H1 (cell line): ENCODE data around the gene PJA1. TPM values are rescaled to one million over a fixed set of nuclear protein-coding genes. Genes with fewer than 3 reads are reported as not detected.

Experiments
- CTCF ChIA-PET: fragments of 300-600 bp; sonication (Branson Sonifier 250); formaldehyde crosslinking; loops from one replicate; lab custom pipeline; 2021; ENCODE audit not compliant: partially characterized antibody; lab: Charles Lee
- POLR2A ChIA-PET: fragments of 300-600 bp; sonication (Branson Sonifier 250); formaldehyde crosslinking; loops from one replicate; lab custom pipeline; 2021; ENCODE audit warnings: inconsistent platforms; ENCODE audit not compliant: partially characterized antibody; lab: Charles Lee
- DNase-seq, 2 experiments: peaks; one replicate each; pipeline versions ENCODE4 v3.0.0 to v3.0.0-alpha.2; 2010 to 2022; ENCODE audit warnings: low spot score in 2 of 2, low read depth in 1 of 2, mixed read lengths in 1 of 2
- FAIRE-seq: peaks from 2 replicates; lab custom pipeline; 2011; peaks lifted over from hg19 to GRCh38; lab: Jason Lieb, UNC
- H2AFZ ChIP-seq: 2 replicates; pipeline ENCODE4 v1.8.1; 2012; ENCODE audit warnings: low read length, inconsistent platforms
- H2AK5ac ChIP-seq: 2 replicates; pipeline ENCODE4 v1.6.1; 2013; ENCODE audit warnings: low read depth, low read length
- H2BK120ac ChIP-seq: replicated peaks from 2 replicates; pipeline ENCODE3; 2013; ENCODE audit warnings: low read depth, low read length, inconsistent platforms
- H2BK12ac ChIP-seq: 2 replicates; pipeline ENCODE4 v1.6.1; 2013; ENCODE audit warnings: low read depth, low read length
- H2BK15ac ChIP-seq: 2 replicates; pipeline ENCODE4 v1.6.1; 2013; ENCODE audit warnings: low read length
- H2BK20ac ChIP-seq: 2 replicates; pipeline ENCODE4 v1.6.1; 2013; ENCODE audit warnings: low read length
- H2BK5ac ChIP-seq: 2 replicates; pipeline ENCODE4 v1.6.1; 2013; ENCODE audit warnings: low read depth, low read length
- H3K14ac ChIP-seq: 2 replicates; pipeline ENCODE4 v1.6.1; 2013; ENCODE audit warnings: inconsistent platforms; ENCODE audit not compliant: insufficient read length
- H3K18ac ChIP-seq: 2 replicates; pipeline ENCODE4 v1.6.1; 2013; ENCODE audit warnings: low read length; ENCODE audit errors: extremely low read depth
- H3K23ac ChIP-seq: 2 replicates; pipeline ENCODE4 v1.6.1; 2013; ENCODE audit warnings: inconsistent platforms; ENCODE audit not compliant: insufficient read length
- H3K23me2 ChIP-seq: 2 replicates; pipeline ENCODE4 v1.6.1; 2013; ENCODE audit warnings: low read depth, low read length
- H3K27ac ChIP-seq: 2 replicates; pipeline ENCODE4 v1.6.1; 2011; ENCODE audit warnings: low read depth, low read length, inconsistent platforms
- H3K27me3 ChIP-seq, 4 experiments: replicated peaks in 1 of 4; 1 replicate in 1 of 4; 2 replicates in 3 of 4; pipeline versions ENCODE4 v1.6.1 to v1.8.1; 2011 to 2013; ENCODE audit warnings: low read length in 3 of 4, mild to moderate bottlenecking in 3 of 4, inconsistent platforms in 2 of 4, mixed read lengths in 2 of 4, moderate library complexity in 1 of 4; ENCODE audit not compliant: control insufficient read depth in 3 of 4, insufficient read depth in 3 of 4; ENCODE audit errors: extremely low read depth in 1 of 4
- H3K36me3 ChIP-seq, 4 experiments: 2 replicates each; pipeline versions ENCODE4 v1.6.1 to v1.8.1; 2011 to 2013; ENCODE audit warnings: mild to moderate bottlenecking in 4 of 4, low read length in 3 of 4, moderate library complexity in 2 of 4, control low read depth in 1 of 4, inconsistent platforms in 1 of 4; ENCODE audit not compliant: insufficient read depth in 4 of 4, control insufficient read depth in 2 of 4
- H3K4ac ChIP-seq: replicated peaks from 2 replicates; pipeline ENCODE3; 2013; ENCODE audit warnings: low read length, low read depth, mixed read lengths, inconsistent platforms; ENCODE audit not compliant: insufficient read length
- H3K4me1 ChIP-seq, 4 experiments: replicated peaks in 1 of 4; 1 replicate in 1 of 4; 2 replicates in 3 of 4; pipeline versions ENCODE4 v1.6.1 to v1.8.1; 2011 to 2013; ENCODE audit warnings: low read length in 3 of 4, inconsistent platforms in 2 of 4, mixed read lengths in 1 of 4; ENCODE audit not compliant: insufficient read depth in 4 of 4, control insufficient read depth in 3 of 4
- H3K4me2 ChIP-seq, 2 experiments: 2 replicates each; pipeline versions ENCODE4 v1.6.1 to v1.8.1; 2011 to 2013; ENCODE audit warnings: low read depth in 2 of 2, low read length in 2 of 2, control low read depth in 1 of 2, inconsistent platforms in 1 of 2, mild to moderate bottlenecking in 1 of 2; ENCODE audit not compliant: insufficient read depth in 1 of 2
- H3K4me3 ChIP-seq, 4 experiments: fragments of 200-600, 300-600 bp in 1 of 4; sonication (generic), shearing (Covaris generic), sonication (Bioruptor Twin) in 1 of 4; 2 replicates each; pipeline versions ENCODE4 v1.5.1 to v1.8.1; 2011 to 2016; ENCODE audit warnings: low read length in 4 of 4, low read depth in 3 of 4, control low read depth in 2 of 4, inconsistent platforms in 2 of 4, mild to moderate bottlenecking in 2 of 4, mixed read lengths in 1 of 4, moderate library complexity in 1 of 4; ENCODE audit not compliant: insufficient read depth in 2 of 4; ENCODE audit errors: extremely low read depth in 1 of 4
- H3K56ac ChIP-seq: replicated peaks from 2 replicates; pipeline ENCODE3; 2013; ENCODE audit warnings: low read depth, mild to moderate bottlenecking, mixed read lengths, low read length, inconsistent platforms; ENCODE audit not compliant: insufficient read length
- H3K79me1 ChIP-seq: 2 replicates; pipeline ENCODE4 v1.6.1; 2013; ENCODE audit warnings: low read depth, low read length, control low read depth
- H3K79me2 ChIP-seq, 2 experiments: 2 replicates each; pipeline versions ENCODE4 v1.6.1 to v1.8.1; 2012 to 2013; ENCODE audit warnings: low read length in 2 of 2, mild to moderate bottlenecking in 2 of 2, inconsistent platforms in 1 of 2; ENCODE audit not compliant: insufficient read depth in 2 of 2, control insufficient read depth in 1 of 2
- H3K9ac ChIP-seq, 4 experiments: replicated peaks in 1 of 4; 1 replicate in 1 of 4; 2 replicates in 3 of 4; pipeline versions ENCODE4 v1.6.1 to v1.8.1; 2011 to 2013; ENCODE audit warnings: low read depth in 3 of 4, low read length in 3 of 4, control low read depth in 2 of 4, mild to moderate bottlenecking in 2 of 4, moderate library complexity in 2 of 4, inconsistent platforms in 1 of 4; ENCODE audit errors: extremely low read depth in 1 of 4
- H3K9me3 ChIP-seq, 2 experiments: 2 replicates each; pipeline versions ENCODE4 v1.6.1 to v1.8.1; 2012 to 2013; ENCODE audit warnings: mild to moderate bottlenecking in 2 of 2, moderate library complexity in 2 of 2, control low read depth in 1 of 2, inconsistent platforms in 1 of 2, low read depth in 1 of 2, low read length in 1 of 2, mixed read lengths in 1 of 2; ENCODE audit not compliant: insufficient read depth in 2 of 2
- H4K20me1 ChIP-seq, 2 experiments: replicated peaks in 1 of 2; 2 replicates each; pipeline versions ENCODE3 to v1.8.1; 2011 to 2013; ENCODE audit warnings: inconsistent platforms in 2 of 2, low read length in 2 of 2, mild to moderate bottlenecking in 1 of 2; ENCODE audit not compliant: insufficient read depth in 2 of 2, control insufficient read depth in 1 of 2
- H4K5ac ChIP-seq: 2 replicates; pipeline ENCODE4 v1.6.1; 2013; ENCODE audit warnings: low read length, low read depth, mixed read lengths, inconsistent platforms; ENCODE audit not compliant: insufficient read length
- H4K8ac ChIP-seq: 2 replicates; pipeline ENCODE4 v1.8.0; 2013; ENCODE audit warnings: mild to moderate bottlenecking, moderate library complexity, low read length, inconsistent platforms; ENCODE audit not compliant: insufficient read depth; ENCODE audit errors: extremely low read depth
- H4K91ac ChIP-seq: replicated peaks from 2 replicates; pipeline ENCODE3; 2013; ENCODE audit warnings: low read length, mixed read lengths, inconsistent platforms; ENCODE audit not compliant: insufficient read length
- BACH1 ChIP-seq: IDR thresholded peaks from 2 replicates; pipeline ENCODE4 v1.6.1; 2012; ENCODE audit warnings: low read length, improper control_type of control experiment
- EGR1 ChIP-seq: IDR thresholded peaks from 2 replicates; pipeline ENCODE4 v1.6.1; 2011; ENCODE audit warnings: low read depth, low read length, borderline replicate concordance
- GABPA ChIP-seq: IDR thresholded peaks from 2 replicates; pipeline ENCODE4 v1.6.1; 2011; ENCODE audit warnings: mild to moderate bottlenecking, low read length, moderate library complexity, borderline replicate concordance; ENCODE audit not compliant: insufficient read depth
- HDAC2 ChIP-seq, 2 experiments: fragments of 300-600 bp in 1 of 2; sonication (generic) in 1 of 2; IDR thresholded peaks; 2 replicates each; pipeline ENCODE4 v1.6.1; 2011 to 2012; ENCODE audit warnings: low read depth in 2 of 2, low read length in 2 of 2, mild to moderate bottlenecking in 2 of 2, moderate library complexity in 2 of 2, borderline replicate concordance in 1 of 2, inconsistent platforms in 1 of 2
- MAFK ChIP-seq: IDR thresholded peaks from 2 replicates; pipeline ENCODE4 v1.6.1; 2012; ENCODE audit warnings: low read depth, mild to moderate bottlenecking, improper control_type of control experiment, low read length
- POU5F1 ChIP-seq: IDR thresholded peaks from 2 replicates; pipeline ENCODE4 v1.6.1; 2011; ENCODE audit warnings: low read depth, mild to moderate bottlenecking, low read length, moderate library complexity
- RXRA ChIP-seq: IDR thresholded peaks from 2 replicates; pipeline ENCODE4 v1.6.1; 2011; ENCODE audit warnings: low read depth, mild to moderate bottlenecking, low read length, moderate library complexity; ENCODE audit not compliant: insufficient read depth
- SAP30 ChIP-seq: fragments of 300-600 bp; sonication (generic); IDR thresholded peaks from 2 replicates; pipeline ENCODE4 v1.7.1; 2012; ENCODE audit warnings: low read length, moderate library complexity, mild to moderate bottlenecking, inconsistent platforms; ENCODE audit not compliant: insufficient read depth, insufficient replicate concordance
- SIRT6 ChIP-seq: IDR thresholded peaks from one replicate; pipeline ENCODE4 v1.7.1; 2012; ENCODE audit warnings: low read length, inconsistent platforms
- SIX5 ChIP-seq: IDR thresholded peaks from 2 replicates; pipeline ENCODE4 v1.6.1; 2011; ENCODE audit warnings: mild to moderate bottlenecking, low read depth, low read length
- SP4 ChIP-seq: IDR thresholded peaks from 2 replicates; pipeline ENCODE4 v1.6.1; 2012; ENCODE audit warnings: low read length, inconsistent platforms
- SRF ChIP-seq: IDR thresholded peaks from 2 replicates; pipeline ENCODE4 v1.6.1; 2011; ENCODE audit warnings: mild to moderate bottlenecking, low read depth, low read length, moderate library complexity
- TAF1 ChIP-seq: IDR thresholded peaks from 2 replicates; pipeline ENCODE4 v1.6.1; 2011; ENCODE audit warnings: mild to moderate bottlenecking, low read depth, low read length
- TEAD4 ChIP-seq: IDR thresholded peaks from 2 replicates; pipeline ENCODE4 v1.6.1; 2012; ENCODE audit warnings: low read depth, low read length, inconsistent platforms, mixed read lengths
- YY1 ChIP-seq: IDR thresholded peaks from 2 replicates; pipeline ENCODE4 v1.6.1; 2011; ENCODE audit warnings: low read depth, mild to moderate bottlenecking, low read length
- ZNF274 ChIP-seq: IDR thresholded peaks from 2 replicates; pipeline ENCODE4 v1.7.0; 2012; ENCODE audit warnings: low read length, borderline replicate concordance; ENCODE audit errors: extremely low read depth
- polyA plus RNA-seq, 7 experiments: library from polyadenylated mRNA; depleted of rRNA in 3 of 7; stranded (reverse) in 5 of 7; unstranded in 2 of 7; fragments of >200 nt in 5 of 7; fragments of 200-250 nt in 2 of 7; gene quantifications; 1 replicate in 5 of 7; 2 replicates in 1 of 7; 4 replicates in 1 of 7; pipeline versions ENCODE4 v1.2.1 to v1.2.3, GENCODE V29; 2011 to 2013; ENCODE audit warnings: missing spikeins in 2 of 7, mixed read lengths in 2 of 7
- total RNA-seq: library from RNA; stranded (reverse); fragmentation: NEBNext Ultra II Directional; extraction: Animal tissue kit (Norgen Biotek cat#: 25700); gene quantifications from 2 replicates; pipeline ENCODE4 v1.2.1, GENCODE V29; 2021
- TF ChIP-seq, protein P1 (sequence below): IDR thresholded peaks from 2 replicates; pipeline ENCODE4 v1.6.1; 2011; ENCODE audit warnings: low read depth, mild to moderate bottlenecking, low read length; ENCODE audit not compliant: insufficient read depth

PJA1 gene
- total and polyA plus RNA-seq, 2 of the 8 experiments (the other 6 are each of a cell fraction or from before 2014, with no cell fraction given): 25.7 to 37.0 TPM

DNA sequence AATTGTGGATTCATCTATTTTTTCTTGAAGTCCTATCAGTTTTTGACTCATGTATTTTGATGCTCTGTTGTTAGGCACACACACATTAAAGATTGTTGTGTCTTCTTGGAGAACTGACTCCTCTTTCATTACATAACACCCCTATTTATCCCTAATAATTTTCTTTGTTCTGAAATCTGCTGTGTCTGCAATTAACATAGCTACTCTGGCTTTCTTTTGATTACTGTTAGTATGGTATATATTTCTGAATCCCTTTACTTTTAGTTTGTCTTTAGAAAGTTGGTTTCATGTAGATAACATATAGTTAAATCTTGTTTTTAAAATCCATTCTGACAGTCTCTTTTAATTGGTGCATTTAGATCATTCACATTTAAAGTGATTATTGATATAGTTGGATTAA lies 5.1 kb upstream of the PJA1 start:
- H4K20me1 ChIP-seq: no peaks in the 10 kb centered on the region
- H2BK120ac ChIP-seq: no peak overlapping the region
- no peak overlapping the region for H4K91ac ChIP-seq
- DNase-seq: no peak
- ChIA-PET CTCF (no interaction called here), POLR2A (no interaction called here)
- no peaks in the 10 kb centered on the region for H3K36me3 ChIP-seq
- no peak overlapping the region for H2BK12ac ChIP-seq
- no peak overlapping the region for H2BK15ac ChIP-seq
- H4K8ac ChIP-seq: no peak overlapping the region
- H2BK20ac ChIP-seq: no peak overlapping the region
- no peak overlapping the region for H3K4me2 ChIP-seq
- no peak overlapping the region for H2AFZ ChIP-seq
- no peak overlapping the region for H3K18ac ChIP-seq
- H3K79me1 ChIP-seq: no peaks in the 10 kb centered on the region
- H3K23ac ChIP-seq: no peak overlapping the region
- no peaks in the 10 kb centered on the region for H3K79me2 ChIP-seq
- no peaks in the 10 kb centered on the region for H3K9me3 ChIP-seq
- H3K27ac ChIP-seq: no peak overlapping the region
- H3K14ac ChIP-seq: no peak overlapping the region
- no peak overlapping the region for H3K4ac ChIP-seq
- no peak overlapping the region for H2BK5ac ChIP-seq
- no peaks in the 10 kb centered on the region for H3K23me2 ChIP-seq
- FAIRE-seq: no peak
- H3K56ac ChIP-seq: no peak overlapping the region
- no peak overlapping the region for H3K4me3 ChIP-seq
- no peak overlapping the region for H2AK5ac ChIP-seq
- no peak overlapping the region for H3K9ac ChIP-seq
- H4K5ac ChIP-seq: no peak overlapping the region
- H3K27me3 ChIP-seq: no peaks in the 10 kb centered on the region
- H3K4me1 ChIP-seq: no peaks in the 10 kb centered on the region
- TF ChIP-seq TEAD4: no peak
- no peak for TF ChIP-seq SIRT6
- TF ChIP-seq BACH1: no peak
- TF ChIP-seq MAFK: no peak
- no peak for TF ChIP-seq RXRA
- no peak for TF ChIP-seq ZNF274
- TF ChIP-seq SP4: no peak
- TF ChIP-seq HDAC2 (IDR thresholded peaks at IDR 0.05; ENCODE audit: borderline replicate concordance in 1 of 2, low read depth in 2 of 2, low read length in 2 of 2): no peak
- no peak for TF ChIP-seq POU5F1
- TF ChIP-seq YY1: no peak
- TF ChIP-seq GABPA: no peak
- TF ChIP-seq, protein P1, sequence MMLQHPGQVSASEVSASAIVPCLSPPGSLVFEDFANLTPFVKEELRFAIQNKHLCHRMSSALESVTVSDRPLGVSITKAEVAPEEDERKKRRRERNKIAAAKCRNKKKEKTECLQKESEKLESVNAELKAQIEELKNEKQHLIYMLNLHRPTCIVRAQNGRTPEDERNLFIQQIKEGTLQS: no peak
- TF ChIP-seq EGR1: no peak
- no peak for TF ChIP-seq TAF1
- no peak for TF ChIP-seq SAP30
- no peak for TF ChIP-seq SIX5
- TF ChIP-seq SRF: no peak
